ENCODE data around the gene PPP3CA. TPM values are rescaled to one million over a fixed set of nuclear protein-coding genes. Genes with fewer than 3 reads are reported as not detected.

Gene PPP3CA
- total and polyA plus RNA-seq, 2 of the 13 experiments (the other 11 are each of a cell fraction or from before 2014, with no cell fraction given): 4.8 to 13.2 TPM

- Histone ChIP-seq H3K9ac (ENCODE audit: insufficient read depth, low read depth, low read length) (no peak overlapping the region), H3K4me3 (replicated peaks in 1 of 3; ENCODE audit: insufficient read depth in 1 of 3, low read depth in 2 of 3, low read length in 3 of 3) (no peak overlapping the region), H4K20me1 (ENCODE audit: insufficient read depth, low read length) (no peaks in the 10 kb centered on the region), H2AFZ (ENCODE audit: low read length) (no peak overlapping the region), H3K4me1 (ENCODE audit: insufficient read depth, low read length) (peaks cover 10% of the 10 kb centered on the region), H3K9me3 (ENCODE audit: low read length) (no peaks in the 10 kb centered on the region), H3K36me3 (replicated peaks in 1 of 2; ENCODE audit: control insufficient read depth in 1 of 2, insufficient read depth in 2 of 2, low read length in 2 of 2) (no peaks in the 10 kb centered on the region), H3K27me3 (ENCODE audit: control insufficient read depth in 1 of 2, insufficient read depth in 2 of 2, low read length in 2 of 2) (no peaks in the 10 kb centered on the region), H3K4me2 (ENCODE audit: low read depth, low read length) (no peak overlapping the region), H3K27ac (ENCODE audit: extremely low read length, insufficient read depth, low read length) (no peak overlapping the region), H3K79me2 (ENCODE audit: insufficient read depth, low read length) (peaks cover 6% of the 10 kb centered on the region)
- intact Hi-C loops (cut with micrococcal nuclease; ENCODE audit: unreplicated experiment): no loop called here
- in situ Hi-C loops (cut with HindIII; ENCODE audit: extremely low pct_ligation_motif_present, low pct_unique_long_range_greater_than_20kb): no loop called here
- ChIA-PET POLR2A (no interaction called here), CTCF (ENCODE audit: low intra/inter-chr PET ratio, low total read pairs) (no interaction called here)
- TF ChIP-seq IRF2 (CRISPR knock-in tag; IDR thresholded peaks at IDR 0.05) (no peak), DPF2 (CRISPR knock-in tag; IDR thresholded peaks at IDR 0.05; ENCODE audit: borderline replicate concordance, low read depth) (no peak), ZNF546 (CRISPR knock-in tag; conservative IDR thresholded peaks at IDR 0.05) (no peak), ZNF607 (CRISPR knock-in tag; IDR thresholded peaks at IDR 0.05; ENCODE audit: borderline replicate concordance) (no peak), ZNF24 (IDR thresholded peaks at IDR 0.05) (no peak), NFKB2 (CRISPR knock-in tag; IDR thresholded peaks at IDR 0.05; ENCODE audit: borderline replicate concordance) (no peak), ZNF678 (CRISPR knock-in tag; IDR thresholded peaks at IDR 0.05) (no peak), IRF9 (CRISPR knock-in tag; IDR thresholded peaks at IDR 0.05; ENCODE audit: borderline replicate concordance) (no peak), ZSCAN30 (CRISPR knock-in tag; IDR thresholded peaks at IDR 0.05) (no peak), SSRP1 (CRISPR knock-in tag; IDR thresholded peaks at IDR 0.05) (no peak), TBP (CRISPR knock-in tag; IDR thresholded peaks at IDR 0.05) (no peak)
- TF ChIP-seq, protein P1, sequence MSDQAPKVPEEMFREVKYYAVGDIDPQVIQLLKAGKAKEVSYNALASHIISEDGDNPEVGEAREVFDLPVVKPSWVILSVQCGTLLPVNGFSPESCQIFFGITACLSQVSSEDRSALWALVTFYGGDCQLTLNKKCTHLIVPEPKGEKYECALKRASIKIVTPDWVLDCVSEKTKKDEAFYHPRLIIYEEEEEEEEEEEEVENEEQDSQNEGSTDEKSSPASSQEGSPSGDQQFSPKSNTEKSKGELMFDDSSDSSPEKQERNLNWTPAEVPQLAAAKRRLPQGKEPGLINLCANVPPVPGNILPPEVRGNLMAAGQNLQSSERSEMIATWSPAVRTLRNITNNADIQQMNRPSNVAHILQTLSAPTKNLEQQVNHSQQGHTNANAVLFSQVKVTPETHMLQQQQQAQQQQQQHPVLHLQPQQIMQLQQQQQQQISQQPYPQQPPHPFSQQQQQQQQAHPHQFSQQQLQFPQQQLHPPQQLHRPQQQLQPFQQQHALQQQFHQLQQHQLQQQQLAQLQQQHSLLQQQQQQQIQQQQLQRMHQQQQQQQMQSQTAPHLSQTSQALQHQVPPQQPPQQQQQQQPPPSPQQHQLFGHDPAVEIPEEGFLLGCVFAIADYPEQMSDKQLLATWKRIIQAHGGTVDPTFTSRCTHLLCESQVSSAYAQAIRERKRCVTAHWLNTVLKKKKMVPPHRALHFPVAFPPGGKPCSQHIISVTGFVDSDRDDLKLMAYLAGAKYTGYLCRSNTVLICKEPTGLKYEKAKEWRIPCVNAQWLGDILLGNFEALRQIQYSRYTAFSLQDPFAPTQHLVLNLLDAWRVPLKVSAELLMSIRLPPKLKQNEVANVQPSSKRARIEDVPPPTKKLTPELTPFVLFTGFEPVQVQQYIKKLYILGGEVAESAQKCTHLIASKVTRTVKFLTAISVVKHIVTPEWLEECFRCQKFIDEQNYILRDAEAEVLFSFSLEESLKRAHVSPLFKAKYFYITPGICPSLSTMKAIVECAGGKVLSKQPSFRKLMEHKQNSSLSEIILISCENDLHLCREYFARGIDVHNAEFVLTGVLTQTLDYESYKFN (CRISPR knock-in tag; conservative IDR thresholded peaks at IDR 0.05): no peak
- TF ChIP-seq, protein P2, sequence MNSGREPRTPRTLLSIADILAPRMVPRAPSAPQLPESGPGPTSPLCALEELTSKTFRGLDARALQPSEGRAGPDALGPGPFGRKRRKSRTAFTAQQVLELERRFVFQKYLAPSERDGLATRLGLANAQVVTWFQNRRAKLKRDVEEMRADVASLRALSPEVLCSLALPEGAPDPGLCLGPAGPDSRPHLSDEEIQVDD (CRISPR knock-in tag; IDR thresholded peaks at IDR 0.05; ENCODE audit: borderline replicate concordance): no peak
- TF ChIP-seq, protein P3, sequence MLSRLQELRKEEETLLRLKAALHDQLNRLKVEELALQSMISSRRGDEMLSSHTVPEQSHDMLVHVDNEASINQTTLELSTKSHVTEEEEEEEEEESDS (CRISPR knock-in tag; IDR thresholded peaks at IDR 0.05; ENCODE audit: borderline replicate concordance): no peak
- TF ChIP-seq, protein P4, sequence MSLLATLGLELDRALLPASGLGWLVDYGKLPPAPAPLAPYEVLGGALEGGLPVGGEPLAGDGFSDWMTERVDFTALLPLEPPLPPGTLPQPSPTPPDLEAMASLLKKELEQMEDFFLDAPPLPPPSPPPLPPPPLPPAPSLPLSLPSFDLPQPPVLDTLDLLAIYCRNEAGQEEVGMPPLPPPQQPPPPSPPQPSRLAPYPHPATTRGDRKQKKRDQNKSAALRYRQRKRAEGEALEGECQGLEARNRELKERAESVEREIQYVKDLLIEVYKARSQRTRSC (CRISPR knock-in tag; IDR thresholded peaks at IDR 0.05; ENCODE audit: low read depth): no peak
- no peak for DNase-seq (ENCODE audit: low spot score)
- WGBS (ENCODE audit: low lambda C conversion rate): 96% methylated on average over 1 of the region's 1 CpG
- no peak for FAIRE-seq
- no peak for ATAC-seq
- no TSS peak for BruUV-seq (replicated peaks)
Observed at GRCh38 chr4:101210331-101210730, 137.0 kb downstream of the PPP3CA start.
